T-helper 9 cell (primary cell): Measurements from ENCODE around the gene PDIA4.
"Not testable (repeated sequence)": the region's sequence is repeated elsewhere in the genome, so short reads cannot be mapped to it uniquely, and the experiment has no call there.

Experiments used
- DNase-seq: peaks from one replicate; pipeline ENCODE4 v3.0.0-alpha.2; 2020

The PDIA4 gene

GRCh38 chr7:149002604-149003003 is 25.7 kb downstream of the PDIA4 start:
- no peak for DNase-seq

- no peak for DNase-seq
Measured at GRCh38 chr7:149001427-149002068, 26.8 kb downstream of the PDIA4 start.

DNA sequence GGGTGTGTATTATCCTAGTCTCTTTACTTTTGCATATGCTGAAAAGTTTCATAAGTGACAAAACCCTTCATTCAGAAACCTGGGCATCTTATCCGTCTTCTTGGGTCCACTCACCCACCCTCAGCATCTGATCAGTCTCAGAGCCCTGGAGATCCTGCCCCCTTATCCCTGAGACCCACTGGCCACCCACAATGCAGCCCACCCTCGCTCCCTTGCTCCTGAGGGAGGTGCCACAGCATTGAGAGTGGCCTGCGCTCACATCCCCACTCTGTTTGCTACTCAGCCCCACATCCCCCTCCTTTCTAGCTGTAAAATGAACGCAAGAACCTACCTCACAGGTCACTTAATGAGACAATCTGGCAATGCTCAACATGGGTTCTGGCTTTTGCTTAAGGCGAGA is 27.3 kb downstream of the PDIA4 start:
- no peak for DNase-seq

- DNase-seq: no peak
Measured at GRCh38 chr7:148999192-148999591, 29.1 kb downstream of the PDIA4 start.

DNA sequence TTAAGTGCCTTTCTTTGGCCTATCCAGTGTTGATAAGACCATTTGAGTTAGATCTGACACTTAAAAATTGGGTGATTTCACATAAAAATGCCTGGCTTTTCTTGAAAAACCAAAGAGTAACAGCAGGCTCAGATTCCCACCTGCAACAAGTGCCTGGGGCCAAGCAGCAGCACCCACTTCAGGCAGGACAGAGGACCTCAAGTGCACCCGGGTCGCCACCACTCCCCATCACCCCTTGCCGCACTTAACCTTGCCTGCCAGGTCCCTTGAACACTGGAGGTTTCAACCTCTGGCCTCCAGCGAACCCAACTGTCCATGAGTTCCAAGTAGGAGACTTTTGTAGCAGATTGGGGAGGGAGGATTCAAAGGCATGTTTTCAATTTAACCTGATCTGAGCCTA is 30.8 kb downstream of the PDIA4 start:
- DNase-seq: no peak

DNA sequence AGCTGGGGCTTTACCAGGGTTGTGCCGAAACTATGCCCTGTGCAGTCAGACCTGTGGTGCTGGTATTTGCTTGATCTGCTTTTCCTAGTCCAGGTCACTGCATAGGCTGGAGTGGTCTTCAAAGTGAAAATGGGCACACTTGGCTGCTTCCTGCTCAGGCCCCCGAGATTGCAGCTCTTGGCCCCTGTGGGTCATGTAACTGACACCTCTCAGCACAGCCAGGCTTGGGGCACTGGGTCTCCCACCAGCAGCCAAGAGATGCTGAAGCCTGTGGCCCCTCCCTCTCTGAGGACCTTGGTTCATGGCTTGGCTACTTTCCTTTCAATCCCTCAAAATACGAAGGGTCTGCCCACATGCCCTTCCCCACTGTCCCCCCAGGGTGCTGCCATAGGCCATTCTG is 33.7 kb downstream of the PDIA4 start:
- no peak for DNase-seq

DNA sequence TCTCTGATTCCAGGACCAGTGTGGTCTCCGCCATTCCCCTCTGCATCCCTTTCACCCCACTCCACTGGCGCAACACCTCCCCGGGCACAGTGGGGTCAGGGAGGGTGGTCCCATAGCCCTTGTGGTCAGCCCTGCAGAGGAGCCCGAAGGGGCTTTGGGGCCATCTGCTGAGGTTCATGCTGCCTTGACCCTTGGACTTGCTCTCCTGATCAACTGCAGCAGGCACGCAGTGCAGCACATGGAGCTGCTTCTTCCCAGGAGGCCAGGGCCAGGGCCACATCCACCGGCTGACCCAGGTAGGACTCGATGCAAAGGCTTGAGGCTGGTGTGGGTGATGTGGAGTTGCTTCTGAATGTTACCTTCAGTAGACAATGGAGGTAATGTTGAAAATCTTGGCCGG is 35.1 kb downstream of the PDIA4 start:
- DNase-seq: no peak

- no peak for DNase-seq
Measured at GRCh38 chr7:148991536-148991935, 36.8 kb downstream of the PDIA4 start.

DNA sequence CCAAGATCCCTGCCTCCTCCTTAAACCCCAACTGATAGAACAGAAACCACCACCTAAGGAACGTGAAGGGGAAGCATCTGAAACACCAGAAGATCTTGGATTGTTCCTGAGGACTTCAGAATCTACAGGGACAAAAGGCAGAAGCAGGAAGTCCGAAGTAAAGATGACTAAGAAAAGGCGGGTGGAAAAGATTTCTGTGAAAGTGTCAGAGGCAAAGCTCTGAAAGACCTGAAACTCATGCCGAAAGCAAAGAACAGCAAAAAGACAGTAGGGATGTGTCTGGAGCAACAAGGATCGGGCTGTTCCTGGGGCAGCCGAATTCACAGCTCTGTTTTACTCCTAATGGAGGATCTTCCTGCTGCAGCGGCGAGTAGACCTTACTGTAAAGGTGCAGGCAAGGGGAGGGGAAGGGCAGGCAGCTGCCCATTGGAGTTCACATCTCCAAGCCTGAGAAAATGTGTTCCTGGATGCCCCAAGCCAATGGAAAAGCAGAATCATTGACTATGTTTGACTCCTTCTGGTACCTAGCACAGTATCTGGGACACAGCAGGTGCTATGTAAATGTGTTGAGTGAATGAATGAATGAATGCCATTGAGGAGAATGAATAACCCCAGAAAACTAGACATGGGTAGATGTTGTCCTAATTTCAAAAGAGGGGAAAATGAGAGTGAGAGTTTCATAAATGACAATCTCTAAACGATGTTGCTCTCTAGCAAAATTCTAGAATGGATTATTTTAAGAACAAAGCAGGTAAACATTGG is 40.4 kb downstream of the PDIA4 start:
- DNase-seq: no peak

- DNase-seq: peak; percentile 68
Measured at GRCh38 chr7:148987010-148987750, 41.1 kb downstream of the PDIA4 start.

DNA sequence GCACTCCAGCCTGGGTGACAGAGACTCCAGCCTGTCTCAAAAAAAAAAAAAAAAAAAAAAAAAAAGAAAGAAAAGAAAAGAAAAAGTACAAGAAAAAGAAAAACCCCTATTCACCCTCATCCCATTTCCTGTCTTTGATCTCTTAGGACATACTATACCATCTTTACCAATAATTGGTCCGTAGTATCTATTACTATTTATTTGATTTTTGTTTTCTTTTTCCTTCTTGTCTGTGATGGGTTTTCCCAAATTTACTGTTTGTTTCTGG is 41.6 kb downstream of the PDIA4 start:
- no peak for DNase-seq

GRCh38 chr7:148983200-148984146 is 44.8 kb downstream of the PDIA4 start:
- peak; percentile 73 for DNase-seq

GRCh38 chr7:148982654-148983199 is 45.6 kb downstream of the PDIA4 start:
- no peak for DNase-seq

GRCh38 chr7:148979827-148980226 is 48.5 kb downstream of the PDIA4 start:
- DNase-seq: no peak

GRCh38 chr7:148979072-148979471 is 49.2 kb downstream of the PDIA4 start:
- not testable (repeated sequence) for DNase-seq

- no peak for DNase-seq
Measured at GRCh38 chr7:148978091-148978490, 50.2 kb downstream of the PDIA4 start.

DNA sequence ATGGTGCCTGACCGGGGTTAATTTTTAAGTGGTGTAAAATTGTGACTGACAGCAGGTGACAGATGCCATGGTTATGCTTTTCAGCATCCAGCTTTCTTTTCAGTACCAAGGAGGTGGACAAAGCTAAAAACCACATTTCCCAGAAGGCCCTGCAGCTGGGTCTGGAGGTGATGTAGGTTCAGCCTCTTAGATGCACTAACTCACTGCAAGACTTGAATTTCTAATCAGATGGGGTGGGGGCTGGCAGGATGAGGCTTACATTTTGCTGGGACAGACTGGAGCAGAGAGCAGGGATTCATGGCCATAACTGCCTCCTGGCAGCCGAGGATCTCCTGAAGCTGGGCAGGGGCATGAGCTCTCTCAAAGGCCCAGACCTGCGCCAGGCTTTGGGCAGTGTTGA is 52.4 kb downstream of the PDIA4 start:
- no peak for DNase-seq

- no peak for DNase-seq
Measured at GRCh38 chr7:148973256-148973655, 55.0 kb downstream of the PDIA4 start.

GRCh38 chr7:148972375-148972774 is 55.9 kb downstream of the PDIA4 start:
- no peak for DNase-seq

GRCh38 chr7:148967602-148968001 is 60.7 kb downstream of the PDIA4 start:
- DNase-seq: no peak

- no peak for DNase-seq
Measured at GRCh38 chr7:148967032-148967372, 61.3 kb downstream of the PDIA4 start.

DNA sequence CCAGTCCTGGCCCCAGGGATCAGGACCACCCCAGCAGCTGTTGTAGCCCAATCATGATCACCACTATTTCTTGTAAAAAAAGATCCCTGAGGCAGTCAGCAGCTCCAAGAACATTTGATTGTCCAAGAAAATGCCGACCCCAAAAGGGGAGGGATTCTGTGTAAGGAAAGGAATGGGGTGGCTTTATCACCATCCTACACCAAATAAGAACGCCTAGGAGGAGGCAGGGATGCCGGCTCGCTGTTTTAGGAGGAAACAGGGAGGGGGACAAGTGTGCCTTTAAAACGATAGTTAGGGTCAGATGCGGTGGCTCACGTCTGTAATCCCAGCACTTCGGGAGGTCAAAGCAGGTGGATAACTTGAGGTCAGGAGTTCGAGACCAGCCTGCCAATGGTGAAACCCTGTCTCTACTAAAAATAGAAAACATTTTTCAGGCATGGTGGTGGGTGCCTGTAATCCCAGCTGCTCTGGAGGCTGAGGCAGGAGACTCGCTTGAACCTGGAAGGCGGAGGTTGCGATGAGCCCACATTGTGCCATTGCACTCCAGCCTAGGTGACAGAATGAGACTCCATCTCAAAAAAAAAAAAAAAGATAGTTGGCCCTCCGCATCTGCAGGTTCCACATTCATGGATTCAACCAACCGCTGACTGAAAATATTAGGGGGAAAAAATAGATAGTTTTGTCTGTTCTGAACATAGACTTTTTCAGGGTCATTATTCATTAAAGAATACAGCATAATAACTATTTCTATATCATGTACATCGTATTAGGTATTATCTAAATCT is 63.6 kb downstream of the PDIA4 start:
- no peak for DNase-seq
